Glomerular endothelial cell (primary cell): Measurements from ENCODE around the gene TRPM2. TPM values are rescaled to one million over a fixed set of nuclear protein-coding genes. Genes with fewer than 3 reads are reported as not detected.

Experiments used
- DNase-seq: peaks from one replicate; pipeline ENCODE4 v3.0.0-alpha.2; 2011; ENCODE audit warnings: low read depth, low spot score; ENCODE audit errors: extremely low read depth
- total RNA-seq: library from RNA; depleted of rRNA; stranded (reverse); fragments of >200 nt; gene quantifications from 2 replicates; pipeline ENCODE4 v1.2.3, GENCODE V29; 2015

Gene TRPM2
- total RNA-seq, 1 donor from 2014 or later: 3.4 TPM

- no peak for DNase-seq
Measured at GRCh38 chr21:44439211-44439600, 85.8 kb downstream of the TRPM2 start.

GRCh38 chr21:44440241-44441040 is 87.0 kb downstream of the TRPM2 start:
- no peak for DNase-seq

GRCh38 chr21:44441041-44441400 is 87.6 kb downstream of the TRPM2 start:
- no peak for DNase-seq

GRCh38 chr21:44441581-44442265 is 88.3 kb downstream of the TRPM2 start:
- DNase-seq: no peak

- no peak for DNase-seq
Measured at GRCh38 chr21:44442266-44443125, 89.1 kb downstream of the TRPM2 start.

- DNase-seq: no peak
Measured at GRCh38 chr21:44443291-44443890, 90.0 kb downstream of the TRPM2 start.

GRCh38 chr21:44443891-44444285 is 90.5 kb downstream of the TRPM2 start:
- no peak for DNase-seq

GRCh38 chr21:44444286-44444931 is 91.0 kb downstream of the TRPM2 start:
- no peak for DNase-seq

GRCh38 chr21:44445145-44445812 is 91.9 kb downstream of the TRPM2 start:
- no peak for DNase-seq

- DNase-seq: no peak
Measured at GRCh38 chr21:44448651-44449131, 95.3 kb downstream of the TRPM2 start.

GRCh38 chr21:44449473-44450363 is 96.3 kb downstream of the TRPM2 start:
- no peak for DNase-seq

GRCh38 chr21:44450402-44450801 is 97.0 kb downstream of the TRPM2 start:
- DNase-seq: no peak

GRCh38 chr21:44450999-44451398 is 97.6 kb downstream of the TRPM2 start:
- no peak for DNase-seq

- no peak for DNase-seq
Measured at GRCh38 chr21:44453120-44453519, 99.7 kb downstream of the TRPM2 start.

- no peak for DNase-seq
Measured at GRCh38 chr21:44454058-44454457, 100.6 kb downstream of the TRPM2 start.

- no peak for DNase-seq
Measured at GRCh38 chr21:44454747-44455523, 101.5 kb downstream of the TRPM2 start, which contains the start of gene LRRC3. Gene LRRC3, plus strand, starts transcription at chr21:44455510. Its CDS starts 1,135 bp downstream, at chr21:44456645.

GRCh38 chr21:44455524-44456213 is 102.2 kb downstream of the TRPM2 start:
- no peak for DNase-seq
